Measurements from ENCODE around the gene TAB2.
"Not testable (repeated sequence)": the region's sequence is repeated elsewhere in the genome, so short reads cannot be mapped to it uniquely, and the experiment has no call there.

The TAB2 gene

DNA sequence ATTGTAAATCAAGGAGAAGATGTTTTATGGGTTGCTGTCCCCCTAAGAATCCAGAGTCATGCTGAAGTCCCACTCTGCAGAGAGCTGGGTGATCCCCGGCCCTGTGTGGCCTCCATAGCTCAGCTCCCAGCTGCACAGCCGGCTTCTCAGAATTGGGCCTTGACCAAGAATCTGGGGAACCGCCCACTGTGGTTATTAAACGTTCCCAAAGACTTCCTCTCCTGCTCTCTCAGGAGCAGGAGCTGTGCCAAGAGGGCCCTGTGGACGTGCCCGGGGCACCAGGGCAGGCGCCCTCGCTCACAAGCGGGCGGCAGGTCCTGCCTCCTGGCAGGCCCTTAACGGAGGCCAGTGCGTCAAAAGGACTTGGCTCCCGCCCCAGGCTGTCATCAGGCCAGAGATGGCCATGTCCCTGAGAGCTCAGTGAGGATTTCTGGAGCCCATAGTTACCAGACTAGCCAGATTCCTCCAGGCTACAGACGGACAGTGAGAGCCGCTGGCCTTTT is 136.9 kb downstream of the TAB2 start:
- no peak for DNase-seq (ENCODE audit: low spot score in 2 of 2)
- Histone ChIP-seq H3K4me3 (no peak overlapping the region), H3K36me3 (replicated peaks) (no peaks in the 10 kb centered on the region), H3K27me3 (ENCODE audit: low read depth) (no peaks in the 10 kb centered on the region), H3K9me3 (no peaks in the 10 kb centered on the region), H3K4me1 (no peaks in the 10 kb centered on the region)
- in situ Hi-C loops (cut with MboI; ENCODE audit: low sequenced_read_pairs): no loop called here

DNA sequence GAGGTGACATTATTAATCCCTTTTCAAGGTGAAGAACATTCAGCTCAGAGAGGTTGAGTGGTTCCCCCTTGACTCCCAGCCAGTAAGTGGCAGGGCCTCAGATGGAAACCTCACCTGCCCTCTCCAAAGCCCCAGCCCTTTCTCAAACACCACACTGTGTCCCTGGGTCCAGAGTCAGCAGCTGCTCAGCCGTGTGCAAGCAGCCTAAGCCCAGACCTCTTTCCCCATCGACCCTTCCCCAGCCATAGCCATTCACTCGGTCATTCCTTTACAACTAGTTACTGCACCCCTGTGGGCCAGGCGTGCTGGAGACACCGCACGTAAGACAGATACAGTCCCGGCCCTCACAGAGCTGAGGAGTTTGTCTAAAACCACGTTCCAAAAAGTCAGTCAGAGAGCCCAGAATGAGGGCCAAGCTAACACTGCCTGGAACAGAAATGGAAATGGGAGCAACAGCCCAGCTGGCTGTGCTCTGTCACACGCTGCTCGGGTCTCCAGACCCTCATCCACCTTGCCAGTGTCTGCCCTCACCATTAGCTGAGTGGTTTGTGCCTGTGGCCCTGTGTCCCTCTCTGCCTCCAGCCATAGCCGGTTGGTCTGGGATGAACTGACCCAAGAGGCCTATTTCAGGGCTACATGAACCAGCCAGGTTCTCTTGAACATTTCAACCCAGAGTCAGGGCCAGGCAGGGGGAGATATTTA is 137.7 kb downstream of the TAB2 start:
- in situ Hi-C loops (cut with MboI; ENCODE audit: low sequenced_read_pairs): no loop called here
- no peaks in the 10 kb centered on the region for H3K9me3 ChIP-seq
- no peak overlapping the region for H3K4me3 ChIP-seq
- no peaks in the 10 kb centered on the region for H3K4me1 ChIP-seq
- no peak for DNase-seq (ENCODE audit: low spot score in 2 of 2)
- H3K36me3 ChIP-seq (replicated peaks): no peaks in the 10 kb centered on the region
- no peaks in the 10 kb centered on the region for H3K27me3 ChIP-seq (ENCODE audit: low read depth)

DNA sequence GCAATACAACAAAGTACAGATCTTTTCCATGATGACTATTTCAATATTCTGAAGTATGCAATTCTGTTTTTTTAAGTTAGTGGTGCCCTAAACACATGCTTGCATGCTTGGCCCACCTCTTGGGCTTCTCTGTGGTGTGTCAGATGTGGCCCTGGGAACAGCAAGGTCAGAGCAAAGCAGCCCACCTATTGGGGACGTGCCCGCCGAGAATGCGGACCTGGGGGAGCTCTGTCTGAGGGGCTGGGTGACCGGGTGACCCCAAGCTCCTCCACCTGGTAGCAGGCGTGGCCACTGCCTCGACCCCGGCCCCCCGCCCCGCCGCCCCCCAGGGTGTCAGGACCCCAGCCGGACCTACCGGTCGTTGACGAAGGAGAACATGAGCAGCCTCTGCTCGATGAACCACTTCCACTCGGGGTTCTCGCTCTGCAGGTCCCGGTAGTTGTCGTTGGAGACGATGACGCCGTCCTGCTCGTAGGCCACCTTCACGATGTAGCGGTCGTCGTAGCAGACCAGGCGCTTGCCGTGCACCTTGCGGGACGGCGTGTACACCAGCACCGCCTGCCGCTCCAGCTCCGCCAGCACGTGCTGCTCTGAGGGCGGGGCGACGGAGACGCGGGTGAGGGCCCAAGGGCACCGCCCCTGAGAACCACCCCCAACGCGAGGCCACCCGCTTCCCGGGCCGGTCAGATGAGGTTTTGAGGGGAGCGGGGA is 139.0 kb downstream of the TAB2 start:
- Histone ChIP-seq H3K27me3 (ENCODE audit: low read depth) (no peaks in the 10 kb centered on the region), H3K4me3 (no peak overlapping the region), H3K4me1 (no peaks in the 10 kb centered on the region), H3K36me3 (replicated peaks) (no peaks in the 10 kb centered on the region), H3K9me3 (no peaks in the 10 kb centered on the region)
- no peak for DNase-seq (ENCODE audit: low spot score in 2 of 2)
- in situ Hi-C loops (cut with MboI; ENCODE audit: low sequenced_read_pairs): no loop called here

DNA sequence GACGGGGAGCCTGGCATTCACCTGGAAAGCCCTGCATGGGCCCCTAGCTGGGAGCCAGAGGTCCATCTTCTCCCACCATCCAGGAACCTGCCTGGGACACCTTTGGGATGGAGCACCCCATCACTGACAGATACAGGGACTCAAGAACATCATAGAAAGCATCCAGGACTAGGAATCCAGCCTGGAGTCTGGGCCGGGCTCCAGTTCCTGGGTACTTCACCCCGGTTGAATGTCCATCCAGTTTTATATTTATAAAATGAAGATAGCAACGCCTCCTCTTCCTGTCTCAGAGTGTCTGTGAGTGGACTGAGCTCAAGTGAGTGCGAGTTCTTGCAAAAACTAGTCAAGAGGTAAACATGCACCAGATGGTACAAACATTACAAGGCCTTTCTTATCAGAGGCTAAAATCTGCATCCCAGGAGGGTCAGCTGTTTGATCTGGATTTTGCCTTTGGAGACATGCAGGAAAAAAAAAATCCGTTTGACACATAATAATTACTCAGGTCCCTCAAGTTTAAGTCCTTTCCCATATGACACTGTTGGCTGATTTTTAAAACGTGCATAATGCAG is 139.9 kb downstream of the TAB2 start:
- no peaks in the 10 kb centered on the region for H3K27me3 ChIP-seq (ENCODE audit: low read depth)
- in situ Hi-C loops (cut with MboI; ENCODE audit: low sequenced_read_pairs): no loop called here
- no peaks in the 10 kb centered on the region for H3K9me3 ChIP-seq
- H3K4me3 ChIP-seq: no peak overlapping the region
- DNase-seq (ENCODE audit: low spot score in 2 of 2): no peak
- H3K4me1 ChIP-seq: no peaks in the 10 kb centered on the region
- no peaks in the 10 kb centered on the region for H3K36me3 ChIP-seq (replicated peaks)

DNA sequence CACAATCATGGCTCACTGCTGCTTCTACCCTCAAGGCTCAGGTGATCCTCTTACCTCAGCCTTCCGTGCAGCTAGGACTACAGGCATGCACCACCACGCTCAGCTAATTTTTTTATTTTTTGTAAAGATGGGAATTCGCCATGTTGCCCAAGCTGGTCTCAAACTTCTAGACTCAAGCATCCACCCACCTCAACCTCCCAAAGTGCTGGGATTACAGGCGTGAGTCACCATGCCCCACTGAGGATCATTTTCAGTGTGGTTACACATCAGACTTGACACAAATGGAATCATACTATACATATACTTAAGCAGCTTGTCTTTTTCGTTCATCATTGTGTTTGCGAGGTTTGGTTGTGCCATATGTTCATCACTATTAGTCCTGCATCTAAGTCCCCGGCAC is 140.7 kb downstream of the TAB2 start:
- in situ Hi-C loops (cut with MboI; ENCODE audit: low sequenced_read_pairs): no loop called here
- Histone ChIP-seq H3K4me1 (no peaks in the 10 kb centered on the region), H3K9me3 (no peaks in the 10 kb centered on the region), H3K36me3 (replicated peaks) (no peaks in the 10 kb centered on the region), H3K27me3 (ENCODE audit: low read depth) (no peaks in the 10 kb centered on the region), H3K4me3 (no peak overlapping the region)
- no peak for DNase-seq (ENCODE audit: low spot score in 2 of 2)

DNA sequence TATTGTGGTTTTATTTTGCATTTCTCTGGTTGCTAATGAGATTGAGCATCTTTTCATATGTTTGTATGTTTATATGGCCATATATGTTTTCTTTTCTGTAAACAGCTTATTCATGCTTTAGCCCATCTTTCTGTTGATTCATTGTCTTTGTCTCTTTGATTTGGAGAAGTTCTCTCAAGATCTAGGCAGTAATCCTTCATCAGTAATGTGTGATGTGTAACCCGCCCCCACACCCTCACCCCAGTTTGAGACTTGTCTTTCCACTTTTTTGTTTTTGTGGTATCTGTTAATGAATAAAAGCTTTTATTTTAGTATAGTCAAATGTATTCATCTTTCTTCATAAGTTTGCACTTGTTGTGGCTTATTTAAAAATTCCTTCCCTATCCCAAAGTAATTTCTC is 141.3 kb downstream of the TAB2 start:
- Histone ChIP-seq H3K27me3 (ENCODE audit: low read depth) (no peaks in the 10 kb centered on the region), H3K9me3 (no peaks in the 10 kb centered on the region), H3K36me3 (replicated peaks) (no peaks in the 10 kb centered on the region), H3K4me1 (no peaks in the 10 kb centered on the region), H3K4me3 (no peak overlapping the region)
- no peak for DNase-seq (ENCODE audit: low spot score in 2 of 2)
- in situ Hi-C loops (cut with MboI; ENCODE audit: low sequenced_read_pairs): no loop called here

DNA sequence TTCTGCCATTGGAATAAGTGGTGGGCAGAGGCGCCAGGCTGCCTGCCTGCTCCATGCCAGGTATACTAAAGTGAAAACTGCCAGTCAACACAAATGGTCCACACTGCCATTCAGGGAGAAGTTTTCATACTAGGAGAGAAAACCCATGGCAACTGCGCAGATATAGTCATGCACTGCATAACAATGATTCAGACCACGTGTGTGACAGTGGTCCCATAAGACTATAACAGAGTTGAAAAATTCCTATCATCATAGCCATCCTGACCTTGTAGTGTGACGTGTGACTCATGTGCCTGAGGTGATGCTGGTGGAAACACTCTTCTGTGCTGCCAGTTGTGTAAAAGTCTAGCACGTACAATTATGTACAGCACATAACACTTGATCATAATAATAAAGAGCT is 142.2 kb downstream of the TAB2 start:
- Histone ChIP-seq H3K27me3 (ENCODE audit: low read depth) (no peaks in the 10 kb centered on the region), H3K9me3 (no peaks in the 10 kb centered on the region), H3K4me3 (no peak overlapping the region), H3K36me3 (replicated peaks) (no peaks in the 10 kb centered on the region), H3K4me1 (no peaks in the 10 kb centered on the region)
- DNase-seq (ENCODE audit: low spot score in 2 of 2): no peak
- in situ Hi-C loops (cut with MboI; ENCODE audit: low sequenced_read_pairs): no loop called here

DNA sequence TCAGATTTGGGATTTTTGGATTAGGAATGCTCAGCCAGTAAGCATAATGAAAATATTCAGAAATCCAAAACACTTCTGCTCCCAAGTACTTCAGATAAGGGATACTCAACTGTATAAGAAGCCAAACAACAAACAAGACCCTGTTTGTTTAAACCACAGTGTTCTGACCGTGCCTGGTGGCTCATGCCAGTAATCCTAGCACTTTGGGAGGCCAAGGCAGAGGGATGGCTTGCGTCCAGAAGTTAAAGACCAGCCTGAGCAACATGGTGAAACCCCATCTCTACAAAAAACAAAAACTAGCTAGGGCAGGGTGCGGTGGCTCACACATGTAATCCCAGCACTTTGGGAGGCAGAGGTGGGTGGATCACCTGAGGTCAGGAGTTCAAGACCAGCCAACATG is 142.7 kb downstream of the TAB2 start:
- H3K4me3 ChIP-seq; H3K36me3 ChIP-seq (replicated peaks); H3K9me3 ChIP-seq; H3K4me1 ChIP-seq; in situ Hi-C loops (cut with MboI; ENCODE audit: low sequenced_read_pairs); H3K27me3 ChIP-seq (ENCODE audit: low read depth); DNase-seq (ENCODE audit: low spot score in 2 of 2): not testable (repeated sequence)
